GM18873 (cell line): Measurements from ENCODE around the gene FIZ1.

Experiments used
- ATAC-seq: cut with Tn5 transposase; IDR thresholded peaks from one replicate; pipeline ENCODE4 v1.9.1; 2021; ENCODE audit warnings: mild to moderate bottlenecking, moderate library complexity, moderate number of reproducible peaks; ENCODE audit not compliant: unreplicated experiment, low FRiP score

The FIZ1 gene

DNA sequence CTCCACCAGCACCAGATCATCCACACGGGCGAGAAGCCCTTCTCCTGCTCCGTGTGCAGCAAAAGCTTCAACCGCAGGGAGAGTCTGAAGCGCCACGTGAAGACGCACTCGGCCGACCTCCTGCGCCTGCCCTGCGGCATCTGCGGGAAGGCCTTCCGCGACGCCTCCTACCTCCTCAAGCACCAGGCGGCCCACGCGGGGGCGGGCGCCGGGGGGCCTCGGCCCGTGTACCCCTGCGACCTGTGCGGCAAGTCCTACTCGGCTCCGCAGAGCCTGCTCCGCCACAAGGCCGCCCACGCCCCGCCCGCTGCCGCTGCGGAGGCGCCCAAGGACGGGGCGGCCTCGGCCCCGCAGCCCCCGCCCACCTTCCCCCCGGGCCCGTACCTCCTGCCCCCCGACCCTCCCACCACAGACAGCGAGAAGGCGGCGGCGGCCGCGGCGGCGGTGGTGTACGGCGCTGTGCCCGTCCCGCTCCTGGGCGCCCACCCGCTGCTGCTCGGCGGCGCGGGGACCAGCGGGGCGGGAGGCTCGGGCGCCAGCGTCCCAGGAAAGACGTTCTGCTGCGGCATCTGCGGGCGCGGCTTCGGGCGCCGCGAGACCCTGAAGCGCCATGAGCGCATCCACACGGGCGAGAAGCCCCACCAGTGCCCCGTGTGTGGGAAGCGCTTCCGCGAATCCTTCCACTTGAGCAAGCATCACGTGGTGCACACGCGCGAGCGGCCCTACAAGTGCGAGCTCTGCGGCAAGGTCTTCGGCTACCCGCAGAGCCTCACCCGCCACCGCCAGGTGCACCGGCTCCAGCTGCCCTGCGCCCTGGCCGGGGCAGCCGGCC lies 15.6 kb upstream of the FIZ1 start:
- no peak for ATAC-seq

- ATAC-seq = no peak
These were observed 14.8 kb upstream of the FIZ1 start for GRCh38 chr19:55613930-55614710.

GRCh38 chr19:55613396-55613795 lies 14.1 kb upstream of the FIZ1 start:
- no peak for ATAC-seq

GRCh38 chr19:55611983-55612645 lies 12.8 kb upstream of the FIZ1 start:
- ATAC-seq = no peak

- ATAC-seq = no peak
These were observed 12.1 kb upstream of the FIZ1 start for GRCh38 chr19:55611300-55611982.

- no peak for ATAC-seq
These were observed 10.0 kb upstream of the FIZ1 start for GRCh38 chr19:55609326-55609725.

DNA sequence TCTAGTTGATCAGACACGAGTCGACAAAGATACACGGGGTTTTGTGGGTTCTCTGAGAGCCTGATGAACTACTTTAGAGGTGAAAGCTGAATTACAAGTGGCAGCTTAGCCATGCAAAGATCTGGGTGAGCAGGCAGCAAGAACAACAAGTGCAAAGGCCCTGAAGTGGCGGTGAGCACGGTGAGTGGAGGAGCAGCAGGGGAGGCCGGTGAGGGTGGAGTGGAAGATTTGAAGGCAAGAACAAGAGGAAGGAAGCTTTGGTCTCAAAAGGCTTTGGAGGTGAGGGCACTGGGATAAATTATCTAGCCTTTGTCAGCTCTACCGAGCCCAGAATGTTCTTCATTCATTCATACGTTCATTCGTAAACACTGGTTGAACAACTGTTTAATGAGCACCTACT lies 7.5 kb upstream of the FIZ1 start:
- no peak for ATAC-seq

DNA sequence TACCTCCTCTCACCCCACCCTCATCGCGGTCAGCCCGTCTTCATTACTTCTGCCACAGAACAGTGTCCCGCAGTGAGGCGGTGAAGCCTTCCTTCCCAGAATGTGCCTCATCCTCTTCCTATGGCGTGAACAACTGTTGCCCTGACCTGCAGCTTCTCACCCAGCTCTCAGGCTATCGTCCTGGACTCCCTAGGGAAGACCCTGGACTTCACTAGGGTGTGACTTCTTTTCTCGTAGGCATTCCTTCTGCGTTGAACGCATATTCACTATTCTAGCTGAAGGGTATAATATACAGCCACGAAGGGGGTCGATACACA lies 7.1 kb upstream of the FIZ1 start:
- ATAC-seq = no peak

- ATAC-seq = no peak
These were observed 6.5 kb upstream of the FIZ1 start, which contains the start of gene ZNF865 for GRCh38 chr19:55605637-55606470. ZNF865 (plus strand) TSS chr19:55605647; CDS start chr19:55613619, 7,972 bp downstream.

- ATAC-seq = peak; percentile 61
These were observed 5.9 kb upstream of the FIZ1 start for GRCh38 chr19:55605207-55605636.

DNA sequence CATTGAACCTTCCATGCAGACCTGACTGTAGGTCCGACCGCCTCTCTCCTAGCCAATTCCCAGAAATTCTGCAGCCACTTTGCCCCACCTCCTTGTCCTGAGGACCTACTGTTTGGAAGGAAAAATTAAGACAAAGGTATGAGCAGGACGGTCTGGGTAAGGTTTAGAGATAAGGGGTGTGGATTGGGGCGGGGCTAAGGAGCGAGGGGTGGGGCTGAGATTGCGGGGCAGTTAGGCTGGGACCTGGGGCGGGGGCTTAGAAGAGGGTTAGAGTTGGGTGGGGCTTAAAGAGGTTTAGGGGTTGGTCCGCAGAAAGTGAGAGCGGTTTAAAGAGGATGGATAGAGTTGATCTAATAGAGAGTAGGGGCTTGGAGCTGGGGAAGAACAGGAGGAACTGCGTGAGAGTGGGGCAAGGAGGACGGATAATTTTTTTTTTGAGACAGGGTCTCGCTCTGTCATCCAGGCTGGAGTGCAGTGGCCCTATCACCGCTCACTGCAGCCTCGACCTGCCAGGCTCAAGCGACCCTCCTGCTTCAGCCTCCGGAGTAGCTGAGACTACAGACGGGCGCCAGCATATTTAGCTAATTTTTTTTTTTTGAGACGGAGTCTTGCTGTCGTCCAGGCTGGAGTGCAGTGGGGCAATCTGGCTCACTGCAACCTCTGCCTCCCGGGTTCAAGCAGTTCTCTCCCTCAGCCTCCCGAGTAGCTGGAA lies 4.4 kb upstream of the FIZ1 start:
- no peak for ATAC-seq

- ATAC-seq = no peak
These were observed 3.8 kb upstream of the FIZ1 start for GRCh38 chr19:55603115-55603514.

GRCh38 chr19:55602104-55603001 lies 3.0 kb upstream of the FIZ1 start:
- ATAC-seq = no peak

- ATAC-seq = no peak
These were observed 1.8 kb upstream of the FIZ1 start for GRCh38 chr19:55601084-55601483.

DNA sequence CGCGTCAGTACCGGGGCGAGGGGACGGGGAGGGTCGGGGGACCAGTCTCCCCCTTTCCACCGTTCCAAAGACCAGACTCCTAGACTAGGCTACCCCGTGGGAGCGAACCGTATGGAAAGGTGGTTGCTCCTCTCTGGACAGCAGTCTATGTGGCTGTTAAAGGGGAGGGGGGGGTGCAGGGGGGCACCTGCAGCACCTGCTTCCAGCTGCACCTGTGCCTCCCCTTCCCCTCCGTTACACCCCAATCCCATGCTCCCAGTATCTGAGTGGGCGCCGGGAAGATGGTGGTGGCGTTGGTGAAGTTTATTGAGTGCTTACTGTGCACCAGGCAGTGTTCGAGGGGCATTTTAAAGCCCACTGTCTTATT lies 1.3 kb upstream of the FIZ1 start:
- no peak for ATAC-seq

- peak; percentile 29 for ATAC-seq
These were observed 735 bp upstream of the FIZ1 start, which contains the start of gene ZNF524 for GRCh38 chr19:55599842-55600661. ZNF524 (plus strand) TSS chr19:55600288; CDS start chr19:55602113, 1,825 bp downstream.

- ATAC-seq = peak; percentile 37
These were observed 424 bp downstream of the FIZ1 start for GRCh38 chr19:55598719-55599467.
